Measurements from ENCODE around the gene ENO2. TPM values are rescaled to one million over a fixed set of nuclear protein-coding genes. Genes with fewer than 3 reads are reported as not detected.

Gene ENO2
- polyA plus RNA-seq, 1 of the 3 experiments (the other 2 are of a cell fraction), result 50.6 TPM

- Histone ChIP-seq H3K36me3 (replicated peaks in 1 of 2; ENCODE audit: control insufficient read depth in 1 of 2, insufficient read depth in 2 of 2, low read length in 1 of 2) (no peaks in the 10 kb centered on the region), H3K79me2 (ENCODE audit: insufficient read depth) (no peaks in the 10 kb centered on the region), H3K9ac (no peak overlapping the region), H4K20me1 (ENCODE audit: insufficient read depth) (no peaks in the 10 kb centered on the region), H3F3A (replicated peaks; ENCODE audit: insufficient read depth) (peaks cover 13% of the 10 kb centered on the region), H3K27ac (ENCODE audit: low read depth in 2 of 2, low read length in 1 of 2) (no peak overlapping the region), H3K27me3 (ENCODE audit: insufficient read depth) (no peaks in the 10 kb centered on the region), H3K4me2 (no peak overlapping the region), H3K9me3 (no peaks in the 10 kb centered on the region), H2AFZ (ENCODE audit: low read depth) (no peak overlapping the region), H3K4me1 (ENCODE audit: control insufficient read depth in 1 of 2, insufficient read depth in 2 of 2, low read depth in 1 of 2, low read length in 1 of 2) (peaks cover 6 to 9% of the 10 kb centered on the region in 2 experiments; a peak in 3 of 4 replicates), H3K9me2 (no peaks in the 10 kb centered on the region), H3K4me3 (ENCODE audit: low read depth in 2 of 2, low read length in 1 of 2) (no peak overlapping the region)
- ChIA-PET CTCF (interaction anchor here (4.6 kb wide), 1 partner anchor 26 kb away, joined by 122 read pairs; the partner anchor contains the start of genes SPSB2 and TPI1), POLR2A (interaction anchor here (1.1 kb wide), 1 partner anchor 49 kb away, joined by 3 read pairs; the partner anchor contains the start of genes C12orf57 and RNU7-1)
- DNase-seq, result no peak
- WGBS (ENCODE audit: low lambda C conversion rate), result 83% methylated on average over 3 of the region's 3 CpGs
- no peak for TF ChIP-seq SIN3A (IDR thresholded peaks at IDR 0.05; ENCODE audit: borderline replicate concordance, low read depth, low read length)
- no peak for TF ChIP-seq MXI1 (IDR thresholded peaks at IDR 0.05; ENCODE audit: low read depth, low read length)
- no peak for TF ChIP-seq POLR2AphosphoS5 (IDR thresholded peaks at IDR 0.05; ENCODE audit: low read depth, low read length)
- no peak for TF ChIP-seq FOSL2 (IDR thresholded peaks at IDR 0.05; ENCODE audit: borderline replicate concordance, low read depth)
- no peak for TF ChIP-seq RCOR1 (IDR thresholded peaks at IDR 0.05; ENCODE audit: low read length)
- no peak for TF ChIP-seq RAD21 (IDR thresholded peaks at IDR 0.05; ENCODE audit: low read length)
- TF ChIP-seq CHD2 (IDR thresholded peaks at IDR 0.05; ENCODE audit: low read length, partially characterized antibody), result no peak
- TF ChIP-seq USF1 (IDR thresholded peaks at IDR 0.05; ENCODE audit: borderline replicate concordance, low read depth), result no peak
- TF ChIP-seq ZBTB33 (IDR thresholded peaks at IDR 0.05; ENCODE audit: borderline replicate concordance, low read depth), result no peak
- TF ChIP-seq ELF1 (IDR thresholded peaks at IDR 0.05), result no peak
- TF ChIP-seq USF2 (IDR thresholded peaks at IDR 0.05; ENCODE audit: borderline replicate concordance, low read depth, low read length), result no peak
- TF ChIP-seq RFX5 (IDR thresholded peaks at IDR 0.05; ENCODE audit: low read length), result no peak
- TF ChIP-seq EZH2phosphoT487 (IDR thresholded peaks at IDR 0.05; ENCODE audit: borderline replicate concordance, low read depth), result no peak
- TF ChIP-seq TAF1 (IDR thresholded peaks at IDR 0.05; ENCODE audit: borderline replicate concordance, low read depth, low read length), result no peak
Observed at GRCh38 chr12:6894321-6894720, 20.1 kb upstream of the ENO2 start.

All from SK-N-SH (cell line).